22Rv1 (cell line): ENCODE data around the gene ITM2C.

Experiments used
- H3K27ac ChIP-seq: fragments of 450-650 bp; 2 replicates; pipeline ENCODE4 v1.5.1; 2017
- CTCF ChIP-seq: fragments of 450-650 bp; IDR thresholded peaks from 2 replicates; pipeline ENCODE4 v1.5.1; 2017; ENCODE audit warnings: mild to moderate bottlenecking
- ZFX ChIP-seq: fragments of 450-650 bp; IDR thresholded peaks from 2 replicates; pipeline ENCODE4 v1.6.1; 2017; ENCODE audit warnings: antibody characterized with exemption, borderline replicate concordance

Gene ITM2C

DNA sequence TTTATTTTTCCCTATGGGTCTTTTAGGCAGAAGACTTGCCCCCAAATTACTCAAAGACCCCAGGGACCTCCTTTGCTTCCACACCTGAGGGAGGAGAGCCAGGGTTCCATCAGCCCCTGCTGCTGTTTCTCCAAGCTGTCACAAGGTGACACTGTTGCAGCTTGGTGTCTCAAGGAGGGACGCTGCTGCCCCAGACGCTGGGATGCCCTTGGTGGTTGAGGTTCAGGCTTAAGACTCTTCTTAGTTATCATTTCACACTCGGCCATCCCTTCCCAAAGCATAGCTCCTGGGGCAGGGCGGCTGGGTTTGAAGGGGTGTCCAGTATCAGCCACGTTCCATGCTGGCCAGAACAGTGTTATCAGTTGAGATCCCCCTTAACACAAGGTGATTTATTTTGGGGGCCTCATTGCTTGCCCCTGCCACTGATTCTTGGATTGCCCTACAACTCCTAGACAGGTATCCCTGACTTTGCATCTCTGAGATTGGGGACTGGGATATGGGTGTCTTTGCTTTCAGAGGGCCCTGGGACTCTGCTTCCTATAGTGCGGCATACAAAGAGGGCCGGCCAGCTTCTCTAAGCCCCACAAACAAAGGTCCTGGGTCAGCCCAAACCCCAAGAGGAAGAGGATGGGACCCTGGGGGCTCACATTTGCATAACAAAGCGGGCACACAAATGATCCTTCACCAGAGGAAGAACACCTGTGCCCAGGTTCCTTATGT, 37.6 kb downstream of the ITM2C start:
- no peak overlapping the region for H3K27ac ChIP-seq
- peak; percentile 87 for TF ChIP-seq CTCF
- no peak for TF ChIP-seq ZFX

- H3K27ac ChIP-seq: no peak overlapping the region
- TF ChIP-seq ZFX (no peak), CTCF (no peak)
These were observed 38.7 kb downstream of the ITM2C start for GRCh38 chr2:230903231-230904150.

DNA sequence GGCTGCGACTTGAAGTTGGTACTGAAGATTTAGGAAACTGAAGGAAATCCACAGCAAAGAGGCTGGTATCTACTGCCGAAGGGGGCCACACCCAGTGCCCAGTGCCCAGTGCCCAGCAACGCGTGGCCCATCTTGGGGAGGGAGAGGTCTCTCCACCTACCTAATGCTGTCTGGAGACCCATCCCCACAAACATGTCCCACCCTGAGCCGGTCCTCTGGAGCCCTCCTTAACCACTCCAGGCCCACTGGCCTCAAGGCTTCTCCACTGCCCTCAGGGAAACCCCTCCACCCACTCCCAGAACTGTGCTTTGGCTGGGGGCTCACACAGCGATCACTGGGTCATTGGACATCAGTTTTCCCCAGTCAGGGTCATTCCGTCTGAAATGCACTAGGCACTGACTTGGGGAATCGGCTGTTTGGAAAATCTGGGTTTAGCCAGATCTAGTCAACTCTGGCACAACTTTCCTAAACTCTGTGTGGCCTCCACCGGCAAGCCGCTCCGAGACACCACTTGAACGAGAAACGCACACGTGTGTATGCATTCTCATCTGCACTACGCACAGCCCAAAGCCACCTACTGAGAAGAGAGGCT, 40.2 kb downstream of the ITM2C start:
- H3K27ac ChIP-seq: no peak overlapping the region
- TF ChIP-seq ZFX: no peak

GRCh38 chr2:230905448-230906421, 41.0 kb downstream of the ITM2C start:
- no peak for TF ChIP-seq CTCF
- no peak for TF ChIP-seq ZFX
- H3K27ac ChIP-seq: no peak overlapping the region

GRCh38 chr2:230906471-230907230, 41.9 kb downstream of the ITM2C start:
- TF ChIP-seq CTCF (no peak), ZFX (no peak)
- no peak overlapping the region for H3K27ac ChIP-seq

DNA sequence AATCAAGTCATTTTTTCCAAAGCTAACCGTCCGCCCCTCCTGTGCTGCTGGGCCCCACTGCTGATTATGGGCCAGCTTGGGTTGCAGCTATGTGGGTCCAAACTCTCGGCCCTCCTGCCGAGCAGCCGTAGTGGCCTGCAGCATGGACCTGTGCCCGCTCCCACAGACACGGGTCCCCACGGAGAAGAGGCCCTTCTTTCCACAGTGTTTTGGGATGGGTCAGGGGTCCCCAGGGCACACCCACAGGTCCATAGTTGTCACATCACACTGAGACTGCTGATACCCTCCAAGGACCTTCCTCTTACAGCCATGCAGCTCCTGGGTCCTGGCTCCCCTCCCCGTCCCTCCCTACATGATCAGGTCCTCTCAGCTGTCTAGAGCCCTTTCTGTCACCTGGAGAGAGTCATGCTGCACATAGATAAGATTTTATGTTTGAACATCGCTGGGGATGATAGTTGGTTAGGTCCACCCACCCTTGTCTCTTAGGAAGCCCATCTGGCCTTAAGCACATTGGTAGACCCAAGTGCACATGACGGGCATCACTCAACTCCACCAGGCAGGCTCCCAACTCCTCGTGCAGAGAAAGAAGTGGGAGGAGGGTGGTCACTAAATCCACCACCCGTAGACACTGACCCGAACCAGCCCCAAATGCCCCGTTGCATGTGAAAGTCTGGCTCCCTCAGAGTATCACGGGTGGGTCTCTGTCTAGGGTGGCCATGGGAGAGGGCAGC, 42.8 kb downstream of the ITM2C start:
- no peak for TF ChIP-seq CTCF
- no peak for TF ChIP-seq ZFX
- H3K27ac ChIP-seq: no peak overlapping the region
